Nucleus accumbens (tissue), 56 donors: ENCODE results near the gene STARD3.

Experiments
- DNase-seq, 56 donors: peaks; one replicate each; lab custom pipeline; 2025; lab: John Stamatoyannopoulos, UW

The STARD3 gene

DNA sequence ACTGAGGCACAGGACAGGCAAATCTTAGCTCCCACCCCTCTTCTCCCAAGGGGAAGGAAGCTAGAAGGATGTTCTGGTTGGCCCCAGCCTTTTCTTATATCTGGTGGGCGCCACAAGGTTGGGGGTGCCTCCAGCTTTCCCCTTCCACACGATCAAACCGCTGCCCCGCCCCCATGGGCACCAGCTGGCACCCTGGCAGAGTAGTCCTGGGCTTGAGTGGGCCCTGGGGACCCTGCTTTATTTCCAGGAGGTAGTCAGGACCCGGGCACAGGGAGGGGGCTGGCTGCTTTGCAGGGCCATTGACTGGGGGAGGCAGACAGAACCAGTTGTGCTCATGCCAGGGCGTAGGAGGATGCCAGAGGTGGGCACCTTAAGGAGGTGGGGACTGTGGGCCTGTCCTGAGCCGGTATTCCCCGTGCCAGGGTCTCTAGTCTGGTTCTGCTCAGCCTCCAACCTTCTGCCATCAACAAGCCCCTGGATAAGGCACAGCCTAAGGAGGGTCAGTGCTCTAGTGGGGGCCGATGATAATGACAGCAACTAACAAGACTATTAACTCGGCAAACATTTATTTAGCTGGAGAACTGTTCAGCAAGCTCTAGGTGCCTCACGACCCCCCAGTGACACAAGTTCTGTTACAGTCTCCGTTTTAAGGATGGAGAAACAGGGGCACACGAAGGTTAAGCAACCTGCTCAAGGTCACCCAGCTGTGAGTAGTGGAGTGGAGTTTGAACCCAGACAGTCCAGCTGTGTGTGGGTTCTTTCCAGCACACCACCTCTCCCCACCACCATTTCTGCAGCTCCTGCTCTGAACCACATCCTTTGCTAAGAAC is 17.8 kb upstream of the STARD3 start:
- no peak for DNase-seq

DNA sequence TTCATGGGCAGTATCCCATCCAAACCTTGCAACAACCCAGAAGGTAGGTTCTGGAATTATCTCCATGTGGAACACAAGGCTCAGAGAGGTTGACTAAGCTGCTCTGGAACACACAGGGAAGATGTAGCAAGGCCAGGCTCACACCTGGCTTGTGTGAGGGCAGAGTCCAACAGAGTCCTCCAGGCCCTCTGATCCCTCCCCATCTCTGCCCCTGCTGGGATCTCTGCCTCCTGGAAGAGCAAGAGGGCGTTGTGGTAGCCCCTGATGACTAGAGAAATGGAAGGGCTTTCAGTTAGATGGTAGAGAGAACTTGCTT is 17.2 kb upstream of the STARD3 start:
- no peak for DNase-seq

DNA sequence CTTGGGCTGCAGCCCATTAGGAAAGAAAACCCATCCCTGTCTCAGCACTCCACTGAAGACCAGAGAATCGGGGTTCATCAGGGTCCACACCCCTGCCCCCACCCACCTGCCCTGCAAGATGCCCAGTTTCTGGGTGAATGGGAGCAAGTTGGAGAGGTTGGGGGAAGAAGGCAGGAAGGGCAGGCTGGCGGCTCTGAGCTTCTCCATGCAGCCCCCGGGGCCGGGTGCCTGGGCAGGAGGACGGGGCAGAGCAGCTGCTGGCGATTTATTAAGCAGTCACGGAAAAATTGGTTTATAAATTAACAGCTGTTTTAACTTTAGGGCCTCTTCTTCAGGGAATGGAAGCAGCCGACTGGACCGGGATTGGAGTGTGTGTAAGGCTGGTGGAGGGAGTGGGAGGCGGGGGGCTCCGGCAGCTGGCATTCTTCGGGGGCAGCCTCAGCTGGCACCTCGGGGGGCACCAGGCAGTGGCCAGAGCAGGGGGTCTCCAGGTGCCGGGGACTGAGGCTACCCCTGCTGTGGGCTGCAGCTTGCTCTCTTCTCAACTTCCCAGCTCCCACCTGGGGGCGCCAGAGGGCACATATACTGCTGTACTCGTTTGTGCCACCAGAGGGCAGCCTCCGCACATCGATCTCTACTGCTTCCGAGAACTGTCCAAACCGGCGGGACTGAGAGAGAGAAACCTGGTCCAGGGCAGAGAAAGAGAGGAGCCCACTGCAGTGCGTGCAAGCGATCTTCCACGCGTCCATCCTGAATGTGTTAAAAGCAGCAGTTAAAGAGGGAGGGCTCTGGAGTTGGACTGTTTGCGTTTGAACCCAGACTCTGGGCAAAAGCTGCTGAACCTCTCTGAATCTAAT is 15.2 kb upstream of the STARD3 start:
- DNase-seq = peak; percentile 32 to 96 (median 80)

DNA sequence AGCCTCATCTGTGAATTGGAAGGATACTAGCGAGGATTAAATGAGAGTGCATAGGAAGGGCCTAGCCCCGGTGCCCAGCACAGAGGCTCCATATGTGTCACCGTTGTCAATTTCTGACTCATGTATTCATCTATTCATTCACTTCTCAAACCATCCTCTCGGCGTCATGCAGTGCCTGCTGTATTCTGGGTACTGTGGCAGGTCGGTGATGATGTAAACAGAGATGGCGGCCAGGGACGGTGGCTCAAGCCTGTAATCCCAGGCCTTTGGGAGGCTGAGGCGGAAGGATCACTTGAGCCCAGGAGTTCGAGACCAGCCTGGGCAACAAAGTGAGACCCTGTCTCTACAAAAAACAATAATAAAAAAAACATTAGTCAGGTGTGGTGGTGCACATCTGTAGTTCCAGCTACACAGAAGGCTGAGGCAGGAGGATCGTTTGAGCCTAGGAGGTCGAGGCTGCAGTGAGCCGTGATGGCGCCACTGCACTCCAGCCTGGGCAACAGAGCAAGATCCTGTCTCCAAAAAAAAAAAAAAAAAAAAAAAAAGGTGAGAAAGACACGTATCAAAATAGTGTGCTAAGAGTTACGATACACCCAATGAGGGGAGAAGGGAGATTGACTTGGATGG is 14.5 kb upstream of the STARD3 start:
- peak in 1 of 56 donors; percentile 33 for DNase-seq

DNA sequence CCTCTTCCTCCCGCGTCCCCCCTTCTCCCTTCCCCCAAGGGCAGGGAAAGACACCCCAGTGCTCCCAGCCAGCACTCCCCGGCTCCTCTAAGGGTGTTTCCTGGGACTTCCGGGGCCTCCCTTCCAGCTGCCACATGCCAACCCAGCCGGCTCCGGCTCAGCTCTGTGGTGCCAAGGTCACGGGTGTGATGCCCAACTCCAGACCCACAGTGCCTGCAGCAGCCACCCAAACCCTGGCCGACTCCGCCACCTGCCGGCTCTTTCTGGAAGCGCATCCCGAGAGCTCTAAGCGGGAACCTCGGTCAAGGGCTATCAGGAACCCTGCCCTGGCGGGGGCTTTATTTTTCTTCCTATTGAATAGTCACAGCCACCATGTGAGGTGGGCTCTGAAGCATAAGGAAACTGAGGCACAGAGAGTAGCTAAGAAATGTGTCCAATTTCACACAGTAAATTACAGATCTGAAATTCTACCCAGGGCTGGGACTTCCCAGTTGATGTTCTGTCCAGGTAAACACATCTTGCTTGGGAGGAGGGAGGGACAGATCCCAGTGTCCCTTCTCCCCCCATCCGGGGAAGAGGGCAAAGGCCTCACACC is 13.5 kb upstream of the STARD3 start:
- peak in 54 of 56 donors; percentile 17 to 93 (median 76) for DNase-seq

DNA sequence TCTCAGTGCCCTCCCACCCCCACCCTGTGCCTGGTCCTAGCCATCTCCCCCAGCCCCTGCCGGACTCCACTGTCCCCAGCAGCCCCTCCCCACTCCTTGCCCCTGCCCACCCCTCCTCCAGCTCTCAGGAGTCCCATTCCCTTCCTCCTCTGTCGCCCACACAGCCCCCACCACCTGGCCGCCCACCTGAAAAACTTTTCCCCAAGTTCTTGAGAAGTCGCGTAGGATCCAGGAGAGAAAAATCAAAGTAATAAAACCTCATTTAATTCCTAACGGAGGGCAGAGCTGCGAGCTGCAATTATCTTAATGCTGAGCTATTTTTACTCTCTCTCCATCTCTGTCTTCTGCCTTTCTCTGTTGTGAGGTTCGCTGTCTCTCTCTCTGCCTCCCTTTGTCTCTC is 12.6 kb upstream of the STARD3 start:
- DNase-seq = peak in 20 of 56 donors; percentile 11 to 67 (median 29)

DNA sequence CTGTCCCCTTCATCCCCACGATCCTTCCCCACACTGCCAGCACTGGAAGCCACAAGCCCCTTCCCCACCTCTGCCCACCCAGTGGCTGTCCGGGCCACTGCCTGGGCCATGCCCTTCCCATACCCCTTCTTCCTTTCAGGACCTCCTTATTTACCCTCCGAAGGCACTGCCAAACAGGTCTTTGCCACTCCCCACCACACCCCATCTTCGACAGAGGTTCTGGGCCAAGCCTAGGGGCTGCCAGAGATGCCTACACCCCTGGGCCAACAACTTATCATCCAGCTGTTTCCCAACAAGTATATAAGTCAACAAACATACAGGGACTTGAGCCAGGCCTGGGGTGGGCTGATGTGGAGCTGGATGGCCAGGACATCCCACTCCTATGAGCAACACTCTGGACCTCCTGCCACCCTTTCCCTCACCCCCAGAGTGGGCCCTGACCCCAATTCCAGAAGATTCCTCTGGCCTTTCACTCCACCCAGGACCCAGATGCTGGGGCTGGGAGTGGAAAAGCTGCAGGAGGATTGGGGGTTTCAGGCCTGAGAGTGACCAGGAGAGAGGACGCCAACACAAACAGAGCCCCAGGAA is 11.7 kb upstream of the STARD3 start:
- no peak for DNase-seq

DNA sequence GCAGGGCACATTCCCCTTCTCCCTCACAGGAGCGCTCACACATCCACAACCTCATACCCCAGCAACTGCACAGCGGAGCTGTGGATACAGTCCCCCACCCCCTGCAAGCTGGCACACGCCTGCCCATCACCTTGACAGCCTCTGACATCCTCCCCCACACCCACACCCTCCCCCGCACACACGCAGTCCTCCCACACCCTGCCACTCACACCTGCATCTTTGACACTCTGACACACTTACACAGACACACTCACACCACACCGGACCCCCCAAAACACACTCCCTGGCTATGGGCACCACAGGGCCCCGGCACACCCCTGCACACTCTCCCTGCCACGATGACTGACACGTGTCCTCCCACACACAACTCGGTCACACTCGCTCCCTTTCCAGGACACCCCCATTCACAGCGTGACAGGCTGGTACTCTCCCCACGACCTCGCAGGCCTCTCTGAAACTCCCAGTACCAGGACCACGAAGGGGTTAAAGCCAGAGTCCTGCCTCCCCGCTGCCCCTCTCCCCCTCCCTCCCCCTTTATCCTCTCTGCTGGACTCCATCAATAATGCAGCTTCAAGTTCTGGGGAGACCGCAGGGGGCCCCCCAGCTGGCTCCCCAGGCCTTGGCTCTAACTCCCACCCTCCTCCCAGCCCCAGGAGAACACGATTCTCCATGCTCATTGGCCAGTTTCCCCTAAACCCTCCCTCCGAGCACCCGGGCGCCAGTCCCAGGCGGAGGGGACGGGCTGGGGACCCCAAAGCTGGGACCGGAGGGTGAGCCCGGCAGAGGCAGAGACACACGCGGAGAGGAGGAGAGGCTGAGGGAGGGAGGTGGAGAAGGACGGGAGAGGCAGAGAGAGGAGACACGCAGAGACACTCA is 10.5 kb upstream of the STARD3 start, which contains the start of gene PPP1R1B:
Gene PPP1R1B (plus strand): TSS at position 782 of the 876 bp plus-strand sequence. CDS start 441 bp downstream, outside the sequence.
- peak in 42 of 56 donors; percentile 19 to 88 (median 69) for DNase-seq

DNA sequence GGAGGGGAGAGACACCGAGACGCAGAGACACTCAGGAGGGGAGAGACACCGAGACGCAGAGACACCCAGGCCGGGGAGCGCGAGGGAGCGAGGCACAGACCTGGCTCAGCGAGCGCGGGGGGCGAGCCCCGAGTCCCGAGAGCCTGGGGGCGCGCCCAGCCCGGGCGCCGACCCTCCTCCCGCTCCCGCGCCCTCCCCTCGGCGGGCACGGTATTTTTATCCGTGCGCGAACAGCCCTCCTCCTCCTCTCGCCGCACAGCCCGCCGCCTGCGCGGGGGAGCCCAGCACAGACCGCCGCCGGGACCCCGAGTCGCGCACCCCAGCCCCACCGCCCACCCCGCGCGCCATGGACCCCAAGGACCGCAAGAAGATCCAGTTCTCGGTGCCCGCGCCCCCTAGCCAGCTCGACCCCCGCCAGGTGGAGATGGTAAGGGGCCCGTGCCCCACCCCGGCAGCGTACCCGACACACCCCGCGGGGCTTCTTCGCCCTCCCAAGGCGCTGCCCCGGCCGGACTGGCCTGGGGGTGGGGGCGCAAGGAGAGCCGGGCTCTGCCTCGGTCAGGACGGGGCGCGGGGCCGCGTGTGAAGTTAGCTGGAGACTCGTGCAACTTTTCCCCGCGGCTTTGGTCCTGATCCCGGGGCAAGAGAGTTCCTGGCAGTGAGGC is 9.8 kb upstream of the STARD3 start:
- DNase-seq = no peak

DNA sequence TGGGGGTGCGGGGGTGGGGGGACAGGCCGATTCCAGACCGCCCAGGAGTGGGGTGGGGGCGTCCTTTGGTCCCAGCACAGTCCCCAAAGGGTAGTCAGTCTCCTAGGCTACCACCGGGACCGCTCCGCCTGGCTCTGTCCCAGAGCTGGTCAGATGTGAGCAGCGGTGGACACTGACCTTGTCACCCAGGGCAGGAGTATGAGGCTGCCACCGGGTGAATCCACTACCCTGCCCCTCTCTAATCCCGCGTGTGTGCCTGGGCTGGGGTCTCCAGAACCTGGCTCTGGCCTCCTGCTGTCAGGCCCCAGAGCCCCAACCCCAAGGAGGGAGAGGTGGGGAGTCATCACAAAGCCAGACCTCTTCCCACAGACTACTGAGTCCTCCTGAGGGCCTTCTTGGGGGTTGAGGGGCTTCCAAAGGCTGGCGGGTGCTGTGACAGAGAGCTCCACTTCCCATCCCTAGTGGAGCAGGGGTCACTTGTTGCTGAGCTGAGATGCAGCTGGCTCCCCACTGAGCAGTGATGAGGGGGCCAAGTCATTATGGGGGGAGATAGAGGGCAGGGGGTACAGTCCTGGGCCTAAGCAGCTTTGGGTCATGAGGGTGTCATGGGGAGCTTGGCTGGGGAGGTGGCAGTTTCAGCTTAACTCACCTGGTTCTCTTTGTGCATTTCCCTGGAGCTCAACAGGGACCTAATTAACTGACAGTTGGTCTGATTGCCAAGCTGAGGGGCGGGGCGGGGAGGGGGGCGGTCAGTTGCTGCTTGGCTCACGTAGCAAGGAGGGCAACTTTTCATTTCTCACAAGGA is 9.0 kb upstream of the STARD3 start:
- no peak for DNase-seq

DNA sequence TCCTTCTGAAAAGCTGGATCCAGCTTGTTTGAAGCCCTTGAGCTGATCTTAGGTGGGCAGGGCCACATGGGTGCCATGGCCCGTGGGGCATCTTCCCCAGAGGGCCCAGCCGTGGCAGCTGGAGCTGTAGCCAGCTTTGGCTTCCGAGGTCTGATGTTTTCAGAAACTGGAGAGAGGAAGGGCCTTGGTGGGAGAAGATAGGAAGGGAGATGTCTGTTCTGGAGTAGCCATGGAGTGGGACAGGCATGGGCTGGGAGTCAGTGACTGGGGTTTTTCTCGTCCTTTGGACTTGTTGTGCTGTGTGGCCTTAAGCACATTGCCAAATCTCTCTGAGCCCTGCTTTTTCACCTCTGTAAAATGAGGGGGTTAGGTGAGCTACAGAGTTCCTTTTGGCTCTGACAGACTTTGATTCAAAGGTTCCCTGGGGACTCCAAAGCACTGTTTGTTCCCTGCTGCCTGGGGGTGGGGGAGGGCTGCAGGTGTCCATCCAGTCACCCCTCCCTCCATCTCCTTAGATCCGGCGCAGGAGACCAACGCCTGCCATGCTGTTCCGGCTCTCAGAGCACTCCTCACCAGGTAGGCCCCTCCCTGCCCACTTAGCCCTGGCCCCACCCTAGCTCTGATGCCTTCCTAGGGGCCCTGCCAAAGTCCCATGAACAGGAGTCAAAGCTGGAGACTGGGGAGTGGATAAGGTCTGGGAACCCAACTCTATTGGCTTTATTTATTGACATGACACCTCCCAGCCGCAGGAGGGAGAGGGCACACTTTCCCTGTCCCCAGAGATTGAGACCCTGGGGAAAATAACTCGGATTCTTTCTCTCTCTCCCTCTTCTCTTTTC is 8.1 kb upstream of the STARD3 start:
- DNase-seq = no peak

DNA sequence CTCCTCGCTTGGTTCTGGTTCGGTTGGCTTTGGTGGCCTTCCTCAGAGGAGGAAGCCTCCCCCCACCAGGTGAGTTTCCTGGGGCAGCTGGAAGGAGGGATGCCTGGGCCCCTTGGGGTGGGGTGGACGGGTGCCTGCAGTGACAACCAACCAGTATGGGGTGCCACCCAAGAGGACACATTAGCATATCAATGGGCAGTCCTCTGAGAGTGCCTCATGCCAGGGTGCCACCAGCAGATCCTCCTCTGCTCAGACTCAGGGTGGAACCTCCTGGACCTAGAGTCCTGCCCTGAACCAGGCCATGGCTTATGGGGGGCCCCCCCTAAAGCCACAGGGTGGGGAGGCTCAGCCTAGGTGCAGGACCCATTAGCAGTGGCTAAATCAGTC is 7.5 kb upstream of the STARD3 start:
- DNase-seq = no peak

DNA sequence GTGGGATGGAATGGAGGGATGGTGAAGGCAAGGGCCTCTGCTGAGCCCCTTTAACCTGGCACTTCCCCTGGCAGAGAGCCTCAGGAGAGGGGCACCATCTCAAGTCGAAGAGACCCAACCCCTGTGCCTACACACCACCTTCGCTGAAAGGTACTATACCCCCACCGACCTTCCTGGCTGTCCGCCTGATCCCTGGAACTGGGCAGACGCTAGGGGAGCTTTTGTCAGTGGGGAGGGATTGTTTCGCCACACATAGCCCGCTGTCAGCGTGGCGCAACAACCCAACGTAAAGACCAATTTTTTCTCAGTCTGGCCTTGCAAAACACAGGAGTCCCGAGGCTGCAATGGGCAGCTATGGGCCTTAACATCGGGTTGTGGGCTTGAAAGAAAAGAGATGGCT is 7.0 kb upstream of the STARD3 start:
- DNase-seq = no peak

DNA sequence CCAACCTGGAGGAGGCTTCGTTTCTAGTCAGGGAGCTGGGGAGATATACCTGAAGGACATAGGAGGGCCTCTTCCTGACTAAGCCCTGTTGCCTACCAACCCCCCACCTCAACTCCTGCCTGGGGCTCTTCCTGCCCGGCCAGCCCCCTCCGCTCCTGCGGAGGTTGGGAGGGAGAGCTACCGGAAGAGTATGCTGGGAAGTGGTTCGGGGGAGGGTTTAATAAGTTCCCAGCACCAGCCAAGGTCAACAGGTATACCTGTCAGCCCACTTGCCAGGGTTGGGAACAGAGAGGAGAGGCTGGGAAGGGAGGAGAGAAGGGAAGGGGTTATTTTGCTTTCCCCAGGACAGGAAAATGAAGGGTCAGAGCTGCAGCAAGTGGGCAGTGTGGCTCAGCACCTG is 5.5 kb upstream of the STARD3 start:
- DNase-seq = no peak

DNA sequence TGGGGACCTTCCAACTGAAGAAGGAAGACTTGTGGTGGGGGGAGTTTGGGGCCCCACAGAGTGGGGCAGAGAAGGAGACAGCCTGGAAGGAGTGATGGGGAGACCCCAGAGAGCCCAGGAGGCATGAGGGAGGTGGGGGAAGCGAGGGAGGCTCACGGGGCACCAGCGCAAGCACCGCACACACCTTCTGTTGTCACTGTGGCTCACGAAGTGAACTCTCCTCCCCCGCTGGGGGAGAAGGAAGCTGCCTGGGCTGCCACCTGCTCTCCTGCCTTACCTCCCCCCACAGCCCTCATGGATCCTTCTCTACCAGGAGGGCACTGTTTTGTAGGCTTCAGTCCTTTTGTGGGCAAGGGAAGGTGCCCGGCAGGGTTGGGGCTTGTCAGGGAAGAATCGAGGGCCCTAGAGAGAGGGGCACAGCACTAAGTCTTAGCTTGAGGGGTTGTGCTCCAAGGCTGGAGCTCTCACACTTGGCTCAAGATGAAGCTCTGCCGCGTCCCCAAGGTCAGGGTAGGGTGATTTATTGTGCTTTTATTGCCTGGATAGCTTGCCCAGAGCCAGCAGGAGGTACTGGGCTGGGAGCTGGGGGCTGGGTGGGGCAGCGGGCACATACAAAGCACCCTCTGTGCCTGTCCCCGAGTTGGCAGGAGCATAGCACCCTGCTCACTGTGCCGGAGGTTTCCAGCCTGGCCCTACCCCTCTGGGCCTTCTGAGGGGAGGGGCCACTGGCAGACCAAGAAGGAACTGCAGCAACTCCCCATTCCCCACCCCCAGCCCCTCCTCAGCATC is 4.6 kb upstream of the STARD3 start:
- peak in 52 of 56 donors; percentile 11 to 89 (median 66) for DNase-seq

DNA sequence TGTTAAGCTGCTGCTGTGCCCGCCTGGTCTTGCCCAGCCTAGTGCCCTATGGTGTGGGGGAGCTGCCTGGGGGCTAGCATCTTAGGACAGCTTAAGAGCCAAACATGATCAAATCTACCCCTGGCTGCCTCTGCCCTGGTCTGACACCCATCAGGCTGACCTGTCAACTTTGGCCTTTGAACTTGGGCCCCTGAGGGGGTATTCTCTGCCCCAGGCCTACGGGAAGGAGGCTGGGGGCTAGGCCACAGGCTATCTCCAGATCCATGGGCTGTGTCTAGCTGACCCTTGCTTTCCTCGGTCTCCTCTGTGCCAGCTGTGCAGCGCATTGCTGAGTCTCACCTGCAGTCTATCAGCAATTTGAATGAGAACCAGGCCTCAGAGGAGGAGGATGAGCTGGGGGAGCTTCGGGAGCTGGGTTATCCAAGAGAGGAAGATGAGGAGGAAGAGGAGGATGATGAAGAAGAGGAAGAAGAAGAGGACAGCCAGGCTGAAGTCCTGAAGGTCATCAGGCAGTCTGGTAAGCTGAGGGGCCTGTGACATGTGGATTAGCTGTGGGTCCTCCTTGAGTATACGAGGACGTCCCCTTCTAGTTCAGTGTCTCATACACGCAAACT is 3.3 kb upstream of the STARD3 start:
- no peak for DNase-seq
